IMR-90 (cell line): Measurements from ENCODE around the gene CLBA1.

Source experiments
- BHLHE40 ChIP-seq: fragments of 150-350 bp; IDR thresholded peaks from 2 replicates; pipeline ENCODE4 v1.6.1; 2016; ENCODE audit warnings: mild to moderate bottlenecking, low read depth, low read length
- CEBPB ChIP-seq: IDR thresholded peaks from 2 replicates; pipeline ENCODE4 v1.6.1; 2012; ENCODE audit warnings: low read depth, low read length, improper control_type of control experiment
- CHD1 ChIP-seq: IDR thresholded peaks from 2 replicates; pipeline ENCODE4 v1.6.1; 2012; ENCODE audit warnings: low read depth, low read length, improper control_type of control experiment
- ELK1 ChIP-seq: fragments of 150-350 bp; IDR thresholded peaks from 2 replicates; pipeline ENCODE4 v1.6.1; 2016; ENCODE audit warnings: low read depth, mild to moderate bottlenecking, low read length, moderate library complexity, borderline replicate concordance
- FOS ChIP-seq: fragments of 150-350 bp; IDR thresholded peaks from 2 replicates; pipeline ENCODE4 v1.6.1; 2016; ENCODE audit warnings: low read depth, low read length
- MAFK ChIP-seq: IDR thresholded peaks from 2 replicates; pipeline ENCODE4 v1.6.1; 2012; ENCODE audit warnings: low read depth, low read length, improper control_type of control experiment
- MAZ ChIP-seq: IDR thresholded peaks from 2 replicates; pipeline ENCODE4 v1.6.1; 2012; ENCODE audit warnings: low read depth, mild to moderate bottlenecking, low read length, improper control_type of control experiment, moderate library complexity, borderline replicate concordance
- MXI1 ChIP-seq: IDR thresholded peaks from 2 replicates; pipeline ENCODE4 v1.6.1; 2012; ENCODE audit warnings: low read depth, mild to moderate bottlenecking, low read length, moderate library complexity, borderline replicate concordance
- POLR2A ChIP-seq: IDR thresholded peaks from 2 replicates; pipeline ENCODE4 v1.6.1; 2012; ENCODE audit warnings: mild to moderate bottlenecking, low read depth, low read length
- RAD21 ChIP-seq: IDR thresholded peaks from 2 replicates; pipeline ENCODE4 v1.6.1; 2012; ENCODE audit warnings: low read length, improper control_type of control experiment
- RFX5 ChIP-seq: IDR thresholded peaks from 2 replicates; pipeline ENCODE4 v1.8.0; 2012; ENCODE audit warnings: low read depth, mild to moderate bottlenecking, low read length, moderate library complexity
- SMC3 ChIP-seq: fragments of 150-350 bp; IDR thresholded peaks from 2 replicates; pipeline ENCODE4 v1.6.1; 2016; ENCODE audit warnings: low read depth, mild to moderate bottlenecking, antibody characterized with exemption, low read length, moderate library complexity
- USF2 ChIP-seq: fragments of 150-350 bp; IDR thresholded peaks from 2 replicates; pipeline ENCODE4 v1.6.1; 2017; ENCODE audit warnings: mild to moderate bottlenecking, antibody characterized with exemption, low read length, low read depth
- TF ChIP-seq, protein P1 (sequence below): conservative IDR thresholded peaks from 2 replicates; pipeline ENCODE4 v1.5.1; 2012; ENCODE audit warnings: mild to moderate bottlenecking, low read depth, low read length, improper control_type of control experiment

- TF ChIP-seq, protein P1, sequence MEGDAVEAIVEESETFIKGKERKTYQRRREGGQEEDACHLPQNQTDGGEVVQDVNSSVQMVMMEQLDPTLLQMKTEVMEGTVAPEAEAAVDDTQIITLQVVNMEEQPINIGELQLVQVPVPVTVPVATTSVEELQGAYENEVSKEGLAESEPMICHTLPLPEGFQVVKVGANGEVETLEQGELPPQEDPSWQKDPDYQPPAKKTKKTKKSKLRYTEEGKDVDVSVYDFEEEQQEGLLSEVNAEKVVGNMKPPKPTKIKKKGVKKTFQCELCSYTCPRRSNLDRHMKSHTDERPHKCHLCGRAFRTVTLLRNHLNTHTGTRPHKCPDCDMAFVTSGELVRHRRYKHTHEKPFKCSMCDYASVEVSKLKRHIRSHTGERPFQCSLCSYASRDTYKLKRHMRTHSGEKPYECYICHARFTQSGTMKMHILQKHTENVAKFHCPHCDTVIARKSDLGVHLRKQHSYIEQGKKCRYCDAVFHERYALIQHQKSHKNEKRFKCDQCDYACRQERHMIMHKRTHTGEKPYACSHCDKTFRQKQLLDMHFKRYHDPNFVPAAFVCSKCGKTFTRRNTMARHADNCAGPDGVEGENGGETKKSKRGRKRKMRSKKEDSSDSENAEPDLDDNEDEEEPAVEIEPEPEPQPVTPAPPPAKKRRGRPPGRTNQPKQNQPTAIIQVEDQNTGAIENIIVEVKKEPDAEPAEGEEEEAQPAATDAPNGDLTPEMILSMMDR: no peak
- no peak for TF ChIP-seq POLR2A
- no peak for TF ChIP-seq SMC3
- no peak for TF ChIP-seq ELK1
- no peak for TF ChIP-seq USF2
- no peak for TF ChIP-seq RFX5
- TF ChIP-seq FOS: no peak
- no peak for TF ChIP-seq RAD21
- TF ChIP-seq CEBPB: no peak
- no peak for TF ChIP-seq CHD1
- TF ChIP-seq MXI1: no peak
- TF ChIP-seq MAZ: no peak
- no peak for TF ChIP-seq BHLHE40
- no peak for TF ChIP-seq MAFK
Measured at GRCh38 chr14:104955396-104955770, 30.2 kb upstream of the CLBA1 start.
